Thyroid gland (tissue), 4 donors: ENCODE results near the gene LIX1. TPM values are rescaled to one million over a fixed set of nuclear protein-coding genes. Genes with fewer than 3 reads are reported as not detected.

Experiments used
- DNase-seq, 2 donors: peaks; one replicate each; pipeline ENCODE4 v3.0.0-alpha.2; 2019
- H3K27ac ChIP-seq, 3 donors: fragments of 200-600 bp; sonication (generic); 1 replicate in 2 of 3; 2 replicates in 1 of 3; pipeline ENCODE4 v1.5.1; 2016 to 2019; ENCODE audit warnings: mild to moderate bottlenecking in 1 of 3, moderate library complexity in 1 of 3
- H3K27me3 ChIP-seq: fragments of 200-600 bp; sonication (generic); one replicate; pipeline ENCODE4 v1.5.1; 2019
- H3K36me3 ChIP-seq, 2 donors: fragments of 200-600 bp; sonication (generic); one replicate each; pipeline ENCODE4 v1.5.1; 2016 to 2019
- H3K4me1 ChIP-seq, 2 donors: fragments of 200-600 bp; sonication (generic); one replicate each; pipeline ENCODE4 v1.5.1; 2017 to 2019
- H3K4me3 ChIP-seq, 3 donors: fragments of 200-600 bp; sonication (generic); replicated peaks in 1 of 3; 1 replicate in 2 of 3; 2 replicates in 1 of 3; pipeline ENCODE4 v1.5.1; 2016; ENCODE audit warnings: mild to moderate bottlenecking in 1 of 3
- H3K9me3 ChIP-seq: fragments of 200-600 bp; sonication (generic); one replicate; pipeline ENCODE4 v1.5.1; 2017
- CTCF ChIP-seq, 6 experiments: fragments of 200-600 bp in 3 of 6; fragments of 450-650 bp in 3 of 6; sonication (generic) in 3 of 6; IDR thresholded peaks; one replicate each; pipeline ENCODE4 v1.5.1; 2016 to 2019; ENCODE audit warnings: antibody characterized with exemption in 6 of 6, mild to moderate bottlenecking in 2 of 6, inconsistent platforms in 1 of 6, moderate library complexity in 1 of 6
- POLR2A ChIP-seq, 2 donors: fragments of 450-650 bp; IDR thresholded peaks; one replicate each; pipeline ENCODE4 v1.6.1; 2017; ENCODE audit warnings: antibody characterized with exemption in 2 of 2, mild to moderate bottlenecking in 2 of 2, moderate library complexity in 1 of 2
- WGBS, 2 donors: methylation state at CpG; one replicate each; pipeline ENCODE4 v1.1.5; 2017; 5-methylcytosine and 5-hydroxymethylcytosine counted together
- intact Hi-C: fragments of 100-400 bp; cut with DNase I; formaldehyde crosslinking; loops from one replicate; pipeline ENCODE4 v1.15.1; 2023
- total RNA-seq, 4 donors: library from RNA; depleted of rRNA; stranded (reverse); fragments of >200 nt; gene quantifications; one replicate each; pipeline ENCODE4 v1.2.3, GENCODE V29; 2016

LIX1 gene
- total RNA-seq, 4 donors from 2014 or later = 0.89 to 5.5 (median 1.7) TPM

GRCh38 chr5:97111004-97111403 lies 31.4 kb downstream of the LIX1 start:
- no peak overlapping the region for H3K4me3 ChIP-seq

GRCh38 chr5:97107318-97107717 lies 35.1 kb downstream of the LIX1 start:
- 81 to 85% methylated on average over 7 of the region's 7 CpGs for WGBS, 2 donors
- TF ChIP-seq CTCF (IDR thresholded peaks at IDR 0.05) = no peak
- no peak for TF ChIP-seq POLR2A (IDR thresholded peaks at IDR 0.05)

More at GRCh38 chr5:97111004-97111403, 31.4 kb downstream of the LIX1 start:
- TF ChIP-seq CTCF (IDR thresholded peaks at IDR 0.05) (no peak), POLR2A (IDR thresholded peaks at IDR 0.05) (no peak)
- Histone ChIP-seq H3K4me1 (peaks cover 0 to 6% of the 10 kb centered on the region in 2 donors), H3K9me3 (no peaks in the 10 kb centered on the region), H3K27ac (no peak overlapping the region), H3K36me3 (no peaks in the 10 kb centered on the region), H3K27me3 (no peaks in the 10 kb centered on the region)
- intact Hi-C loops = no loop called here
- WGBS, 2 donors = 83 to 84% methylated on average over 5 of the region's 5 CpGs
- DNase-seq = no peak

DNA sequence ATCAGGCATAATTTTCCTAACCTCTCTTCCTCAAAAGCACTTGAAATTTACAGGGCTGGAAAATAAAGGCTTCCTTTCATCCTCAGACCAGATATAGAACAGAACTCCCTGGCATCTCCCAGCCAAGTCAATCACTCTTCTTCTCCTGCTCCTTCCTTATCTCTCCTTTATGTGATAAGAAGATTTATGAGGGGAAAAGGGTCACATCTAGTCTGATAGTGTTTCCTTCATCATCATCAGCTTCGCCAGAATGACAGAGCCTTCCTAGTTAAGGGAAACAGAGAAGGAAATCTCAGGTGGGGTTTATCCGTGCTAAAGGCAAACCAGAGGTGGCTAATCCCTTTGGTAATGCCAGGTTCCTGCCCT lies 36.2 kb downstream of the LIX1 start:
- TF ChIP-seq POLR2A (IDR thresholded peaks at IDR 0.05) = no peak
- no peak for TF ChIP-seq CTCF (IDR thresholded peaks at IDR 0.05)
- no peak for DNase-seq
- H3K27me3 ChIP-seq = no peaks in the 10 kb centered on the region
- no peak overlapping the region for H3K4me3 ChIP-seq
- peaks cover 0 to 2% of the 10 kb centered on the region in 2 donors for H3K4me1 ChIP-seq
- H3K27ac ChIP-seq = no peak overlapping the region
- no peaks in the 10 kb centered on the region for H3K9me3 ChIP-seq
- WGBS, 2 donors = 78 to 85% methylated on average over 2 of the region's 2 CpGs
- H3K36me3 ChIP-seq = no peaks in the 10 kb centered on the region
- intact Hi-C loops = no loop called here

More at GRCh38 chr5:97107318-97107717, 35.1 kb downstream of the LIX1 start:
- Histone ChIP-seq H3K9me3 (no peaks in the 10 kb centered on the region), H3K27me3 (no peaks in the 10 kb centered on the region), H3K36me3 (no peaks in the 10 kb centered on the region), H3K4me3 (no peak overlapping the region), H3K4me1 (peaks cover 0 to 6% of the 10 kb centered on the region in 2 donors), H3K27ac (no peak overlapping the region)
- no peak for DNase-seq
- intact Hi-C loops = no loop called here

DNA sequence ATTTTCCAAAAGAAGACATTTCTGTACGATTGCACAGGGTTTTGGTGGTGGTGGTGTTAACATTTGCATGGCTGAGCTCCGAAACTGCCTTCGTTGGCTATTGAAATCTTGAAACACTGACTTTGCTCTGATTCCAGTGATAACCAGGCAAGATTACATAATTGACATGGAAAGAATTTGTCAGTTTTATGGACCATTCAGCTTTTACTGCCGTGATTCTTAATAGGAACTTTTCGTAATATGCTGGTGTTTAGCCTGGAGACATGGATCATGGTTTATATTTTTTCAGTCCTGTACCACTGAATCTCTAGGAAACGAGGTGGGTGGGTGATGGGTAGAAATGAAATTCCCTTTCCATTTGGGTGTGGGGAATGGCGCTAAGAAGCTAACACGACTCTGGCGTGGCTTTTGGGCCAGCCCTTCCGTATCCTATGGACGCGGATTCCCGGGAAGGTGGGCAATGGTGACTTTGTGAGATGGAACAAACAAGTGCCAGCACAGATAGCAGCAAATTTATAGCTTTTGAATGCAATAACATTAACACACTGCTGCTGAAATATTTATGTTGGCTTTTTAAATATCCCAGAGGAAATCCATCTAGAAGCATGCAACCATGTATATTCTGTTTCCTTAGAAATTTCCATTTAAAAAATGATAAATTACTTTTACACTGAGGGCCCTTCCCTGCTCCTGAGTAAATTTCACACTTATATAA lies 36.8 kb downstream of the LIX1 start:
- Histone ChIP-seq H3K9me3 (no peaks in the 10 kb centered on the region), H3K36me3 (no peaks in the 10 kb centered on the region), H3K4me1 (peaks cover 1 to 6% of the 10 kb centered on the region in 2 donors), H3K4me3 (no peak overlapping the region), H3K27me3 (no peaks in the 10 kb centered on the region), H3K27ac (no peak overlapping the region)
- 74 to 90% methylated on average over 13 of the region's 13 CpGs for WGBS, 2 donors
- DNase-seq = no peak
- no peak for TF ChIP-seq CTCF (IDR thresholded peaks at IDR 0.05)
- intact Hi-C loops = no loop called here

GRCh38 chr5:97102010-97102470 lies 40.4 kb downstream of the LIX1 start:
- no peaks in the 10 kb centered on the region for H3K36me3 ChIP-seq
- WGBS, 2 donors = 73 to 80% methylated on average over 8 of the region's 8 CpGs
- no peaks in the 10 kb centered on the region for H3K27me3 ChIP-seq
- intact Hi-C loops = no loop called here
- H3K4me3 ChIP-seq = no peak overlapping the region
- peaks cover 18 to 33% of the 10 kb centered on the region in 2 donors for H3K4me1 ChIP-seq
- no peak for TF ChIP-seq CTCF (IDR thresholded peaks at IDR 0.05)
- H3K9me3 ChIP-seq = no peaks in the 10 kb centered on the region
- no peak for DNase-seq
- H3K27ac ChIP-seq = no peak overlapping the region
